HepG2 (cell line): Measurements from ENCODE around the gene PIP5KL1. TPM values are rescaled to one million over a fixed set of nuclear protein-coding genes. Genes with fewer than 3 reads are reported as not detected.
A peak's percentile ranks its signal among the peaks of the same experiment; 100 is the strongest.

Experiments
- CSRNP2 ChIP-seq: sonication (generic); formaldehyde crosslinking; conservative IDR thresholded peaks from 2 replicates; pipeline ENCODE4 v1.8.0; 2022; ENCODE audit warnings: low read depth, missing genetic modification reagents
- ELF3 ChIP-seq: IDR thresholded peaks from 2 replicates; pipeline ENCODE4 v1.6.1; 2016; ENCODE audit warnings: missing genetic modification reagents, missing compliant biosample characterization
- HDAC1 ChIP-seq: sonication (generic); formaldehyde crosslinking; IDR thresholded peaks from 2 replicates; pipeline ENCODE4 v1.5.1; 2020; ENCODE audit warnings: mild to moderate bottlenecking, missing genetic modification reagents
- HNF1A ChIP-seq, 2 experiments: sonication (generic) in 1 of 2; formaldehyde crosslinking in 1 of 2; IDR thresholded peaks; 2 replicates each; pipeline versions ENCODE4 v1.4.0 to v1.6.1; 2016 to 2020; ENCODE audit warnings: borderline replicate concordance in 1 of 2, low read depth in 1 of 2, mild to moderate bottlenecking in 1 of 2, missing genetic modification reagents in 1 of 2
- MAFG ChIP-seq: sonication (generic); formaldehyde crosslinking; IDR thresholded peaks from 2 replicates; pipeline ENCODE4 v1.5.1; 2020; ENCODE audit warnings: mild to moderate bottlenecking, missing genetic modification reagents
- NFE2L2 ChIP-seq: fragments of 150-350 bp; IDR thresholded peaks from 2 replicates; pipeline ENCODE4 v1.6.1; 2014; ENCODE audit warnings: low read length
- NR2F6 ChIP-seq, 2 experiments: IDR thresholded peaks; 2 replicates each; pipeline ENCODE4 v1.6.1; 2016; ENCODE audit warnings: antibody characterized with exemption in 1 of 2, mild to moderate bottlenecking in 1 of 2
- SCMH1 ChIP-seq: sonication (generic); formaldehyde crosslinking; IDR thresholded peaks from 2 replicates; pipeline ENCODE4 v1.9.0; 2021; ENCODE audit warnings: missing genetic modification reagents, mild to moderate bottlenecking, borderline replicate concordance
- SP5 ChIP-seq: IDR thresholded peaks from 2 replicates; pipeline ENCODE4 v1.6.1; 2016; ENCODE audit warnings: low read depth, borderline replicate concordance
- STAG1 ChIP-seq: sonication (generic); formaldehyde crosslinking; IDR thresholded peaks from 2 replicates; pipeline ENCODE4 v1.4.0; 2020; ENCODE audit warnings: missing genetic modification reagents
- ZGPAT ChIP-seq: IDR thresholded peaks from 2 replicates; pipeline ENCODE4 v1.6.1; 2016; ENCODE audit warnings: mild to moderate bottlenecking
- ZNF251 ChIP-seq: sonication (generic); formaldehyde crosslinking; IDR thresholded peaks from 2 replicates; pipeline ENCODE4 v1.9.0; 2021; ENCODE audit warnings: mild to moderate bottlenecking, missing genetic modification reagents
- ZNF468 ChIP-seq: sonication (generic); formaldehyde crosslinking; IDR thresholded peaks from 2 replicates; pipeline ENCODE4 v1.8.0; 2022; ENCODE audit warnings: mild to moderate bottlenecking, moderate library complexity, missing genetic modification reagents
- ZNF724P ChIP-seq: sonication (generic); formaldehyde crosslinking; IDR thresholded peaks from 2 replicates; pipeline ENCODE4 v1.8.0; 2022; ENCODE audit warnings: missing genetic modification reagents, borderline replicate concordance
- ZNF746 ChIP-seq: sonication (generic); formaldehyde crosslinking; IDR thresholded peaks from 2 replicates; pipeline ENCODE4 v1.8.0; 2022; ENCODE audit warnings: mild to moderate bottlenecking, missing genetic modification reagents
- ZNF784 ChIP-seq: sonication (generic); formaldehyde crosslinking; IDR thresholded peaks from 2 replicates; pipeline ENCODE4 v1.5.1; 2020; ENCODE audit warnings: missing genetic modification reagents, mild to moderate bottlenecking, borderline replicate concordance
- ZNF839 ChIP-seq: sonication (generic); formaldehyde crosslinking; IDR thresholded peaks from 2 replicates; pipeline ENCODE4 v1.4.0; 2020; ENCODE audit warnings: missing genetic modification reagents, mild to moderate bottlenecking, borderline replicate concordance
- ZNF841 ChIP-seq: sonication (generic); formaldehyde crosslinking; IDR thresholded peaks from 2 replicates; pipeline ENCODE4 v1.8.1; 2023; ENCODE audit warnings: missing genetic modification reagents, borderline replicate concordance
- polyA plus RNA-seq, 8 experiments: library from polyadenylated mRNA; depleted of rRNA in 3 of 8; stranded (reverse) in 7 of 8; unstranded in 1 of 8; fragments of >200 nt; fragmentation: Illumina TruSeq in 4 of 8; extraction: Trizol in 4 of 8; gene quantifications; 2 replicates each; pipeline versions ENCODE4 v1.2.1 to v1.2.3, GENCODE V29; 2011 to 2016; ENCODE audit warnings: low read depth in 4 of 8, missing spikeins in 1 of 8, mixed read lengths in 1 of 8; ENCODE audit not compliant: insufficient read depth in 1 of 8
- total RNA-seq, 5 experiments: library from RNA; depleted of rRNA; stranded (reverse); fragments of >200 nt; fragmentation: Illumina TruSeq; extraction: Trizol; gene quantifications; 2 replicates each; pipeline ENCODE4 v1.2.3, GENCODE V29; 2016; ENCODE audit warnings: low read depth in 1 of 5

PIP5KL1 gene
- total and polyA plus RNA-seq, 2 of the 13 experiments (the other 11 are each of a cell fraction or from before 2014, with no cell fraction given): 0.20 to 0.49 TPM

DNA sequence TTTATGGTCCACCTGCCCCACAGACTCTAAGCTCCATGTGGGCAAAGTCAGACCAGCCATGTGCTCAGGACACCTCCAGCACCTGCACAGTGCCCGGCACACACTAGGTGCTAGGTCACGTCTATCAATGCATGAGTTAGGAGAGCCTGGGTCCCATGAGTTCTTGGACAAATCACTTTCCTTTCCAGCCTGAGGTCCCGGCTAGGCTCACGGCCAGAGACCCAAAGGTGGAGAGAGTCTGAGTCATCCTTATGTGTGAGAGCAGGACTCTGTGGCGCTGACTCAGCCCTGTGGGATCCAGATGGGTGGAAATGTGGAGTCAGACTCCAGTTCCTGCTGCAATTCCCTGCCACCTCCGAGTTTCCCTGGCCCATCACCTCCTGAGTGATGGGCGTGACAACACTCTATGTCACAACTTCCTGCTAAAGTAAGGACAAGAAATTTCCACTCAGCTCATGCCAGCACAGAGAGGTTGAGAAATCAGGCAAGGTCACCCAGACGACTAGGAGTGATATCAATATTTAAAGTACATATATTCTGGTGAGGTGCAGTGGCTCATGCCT lies 11.2 kb downstream of the PIP5KL1 start (continued):
- TF ChIP-seq ZGPAT (CRISPR knock-in tag): peak; percentile 36
- TF ChIP-seq CSRNP2 (CRISPR knock-in tag): no peak
- no peak for TF ChIP-seq ZNF251
- peak; percentile 55; the same call in 1 of the 2 replicates for TF ChIP-seq NFE2L2
- peak; percentile 18; the same call in 1 of the 2 replicates for TF ChIP-seq SP5 (CRISPR knock-in tag)
- TF ChIP-seq HDAC1: 0 out of 2 replicates have a peak, but pooled peaks have one; percentile 52
- TF ChIP-seq NR2F6 (IDR thresholded peaks at IDR 0.05): no peak
- peak; percentile 48; the same call in 1 of the 2 replicates for TF ChIP-seq NR2F6 (CRISPR knock-in tag; IDR thresholded peaks at IDR 0.05)
- TF ChIP-seq ZNF724P (CRISPR knock-in tag): 0 out of 2 replicates have a peak, but pooled peaks have one; percentile 17
- peak; percentile 85 for TF ChIP-seq MAFG (CRISPR knock-in tag)
- no peak for TF ChIP-seq ZNF468
- peak; percentile 49; the same call in 1 of the 2 replicates for TF ChIP-seq ELF3 (CRISPR knock-in tag)
- TF ChIP-seq ZNF746: no peak
- no peak for TF ChIP-seq SCMH1 (CRISPR knock-in tag)
- TF ChIP-seq ZNF784 (CRISPR knock-in tag): no peak
- no peak for TF ChIP-seq ZNF839 (CRISPR knock-in tag)
- 0 out of 2 replicates have a peak, but pooled peaks have one; percentile 6 for TF ChIP-seq STAG1 (CRISPR knock-in tag)
- no peak for TF ChIP-seq ZNF841 (CRISPR knock-in tag)
- TF ChIP-seq HNF1A (IDR thresholded peaks at IDR 0.05; ENCODE audit: low read depth): no peak
- TF ChIP-seq HNF1A (CRISPR knock-in tag; IDR thresholded peaks at IDR 0.05; ENCODE audit: borderline replicate concordance): no peak
